ENCODE data around the gene PRKCI. TPM values are rescaled to one million over a fixed set of nuclear protein-coding genes. Genes with fewer than 3 reads are reported as not detected.

The PRKCI gene
- total and polyA plus RNA-seq, 9 of the 15 experiments (the other 6 are each of a cell fraction or from before 2014, with no cell fraction given) = 10.5 to 43.2 (median 31.4) TPM

DNA sequence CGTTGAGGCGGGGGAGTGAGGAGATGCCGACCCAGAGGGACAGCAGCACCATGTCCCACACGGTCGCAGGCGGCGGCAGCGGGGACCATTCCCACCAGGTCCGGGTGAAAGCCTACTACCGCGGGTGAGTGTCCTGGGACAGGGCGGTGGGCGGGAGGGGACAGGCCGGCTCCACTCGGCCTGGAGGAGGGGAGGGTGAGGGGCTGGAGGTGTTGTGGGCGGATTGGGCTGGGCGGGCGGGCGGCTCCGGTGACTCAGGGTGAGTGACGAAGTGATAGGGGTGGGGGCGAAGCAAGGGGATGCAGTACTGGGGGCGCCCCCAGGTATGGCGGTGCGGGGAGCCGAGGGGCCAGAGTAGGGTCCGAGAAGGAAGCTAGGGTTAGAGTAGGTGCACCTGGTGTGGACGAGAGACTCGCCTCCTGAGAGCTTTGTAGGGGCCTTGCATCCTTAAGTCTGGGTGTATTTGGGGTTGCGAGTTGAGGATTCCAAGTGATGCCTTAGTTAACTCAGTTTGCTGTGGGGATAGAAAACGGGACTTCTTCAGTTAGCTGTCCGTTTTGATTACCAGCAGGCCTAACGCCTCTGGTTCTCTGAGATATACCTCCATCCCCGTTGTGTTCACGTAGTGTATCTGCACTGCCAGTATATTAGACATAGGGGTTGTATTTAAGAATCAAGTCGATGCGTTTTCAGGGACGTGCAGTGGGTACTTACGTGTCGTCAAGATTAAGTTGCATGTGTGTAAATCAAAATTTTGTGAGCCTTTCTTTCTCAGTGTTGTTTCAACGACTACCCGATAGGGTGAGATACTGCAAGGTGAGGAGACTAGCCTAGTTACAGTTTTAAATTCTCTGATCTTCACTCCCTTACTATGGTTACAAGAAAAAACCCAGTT lies 670 bp downstream of the PRKCI start (continued):
- TF ChIP-seq ARID4B (CRISPR knock-in tag; IDR thresholded peaks at IDR 0.05) (no peak; the same call in 1 of the 2 replicates), ETV1 (tag; conservative IDR thresholded peaks at IDR 0.05; ENCODE audit: low read depth) (no peak), TAF1 (IDR thresholded peaks at IDR 0.05; ENCODE audit: control insufficient read depth, extremely low read depth, insufficient read depth, low read length, severe bottlenecking) (peak; percentile 8), ESRRB (CRISPR knock-in tag; IDR thresholded peaks at IDR 0.05; ENCODE audit: borderline replicate concordance) (no peak), HOMEZ (CRISPR knock-in tag; IDR thresholded peaks at IDR 0.05) (no peak), LARP7 (IDR thresholded peaks at IDR 0.05) (no peak), VEZF1 (CRISPR knock-in tag; IDR thresholded peaks at IDR 0.05) (peak; percentile 71), MBD2 (IDR thresholded peaks at IDR 0.05; ENCODE audit: borderline replicate concordance, low read depth) (no peak), HSF4 (CRISPR knock-in tag; IDR thresholded peaks at IDR 0.05; ENCODE audit: borderline replicate concordance) (no peak), THAP7 (CRISPR knock-in tag; IDR thresholded peaks at IDR 0.05) (no peak), PHF8 (IDR thresholded peaks at IDR 0.05; ENCODE audit: borderline replicate concordance, low read length) (peak; percentile 27; the same call in 1 of the 2 replicates), CSDE1 (IDR thresholded peaks at IDR 0.05) (no peak), SIX5 (IDR thresholded peaks at IDR 0.05; ENCODE audit: borderline replicate concordance in 1 of 2, insufficient read depth in 1 of 2, low read depth in 1 of 2, low read length in 2 of 2) (no peak)
- TF ChIP-seq, protein P1, sequence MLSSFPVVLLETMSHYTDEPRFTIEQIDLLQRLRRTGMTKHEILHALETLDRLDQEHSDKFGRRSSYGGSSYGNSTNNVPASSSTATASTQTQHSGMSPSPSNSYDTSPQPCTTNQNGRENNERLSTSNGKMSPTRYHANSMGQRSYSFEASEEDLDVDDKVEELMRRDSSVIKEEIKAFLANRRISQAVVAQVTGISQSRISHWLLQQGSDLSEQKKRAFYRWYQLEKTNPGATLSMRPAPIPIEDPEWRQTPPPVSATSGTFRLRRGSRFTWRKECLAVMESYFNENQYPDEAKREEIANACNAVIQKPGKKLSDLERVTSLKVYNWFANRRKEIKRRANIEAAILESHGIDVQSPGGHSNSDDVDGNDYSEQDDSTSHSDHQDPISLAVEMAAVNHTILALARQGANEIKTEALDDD (IDR thresholded peaks at IDR 0.05) = peak; percentile 91
- TF ChIP-seq, protein P2, sequence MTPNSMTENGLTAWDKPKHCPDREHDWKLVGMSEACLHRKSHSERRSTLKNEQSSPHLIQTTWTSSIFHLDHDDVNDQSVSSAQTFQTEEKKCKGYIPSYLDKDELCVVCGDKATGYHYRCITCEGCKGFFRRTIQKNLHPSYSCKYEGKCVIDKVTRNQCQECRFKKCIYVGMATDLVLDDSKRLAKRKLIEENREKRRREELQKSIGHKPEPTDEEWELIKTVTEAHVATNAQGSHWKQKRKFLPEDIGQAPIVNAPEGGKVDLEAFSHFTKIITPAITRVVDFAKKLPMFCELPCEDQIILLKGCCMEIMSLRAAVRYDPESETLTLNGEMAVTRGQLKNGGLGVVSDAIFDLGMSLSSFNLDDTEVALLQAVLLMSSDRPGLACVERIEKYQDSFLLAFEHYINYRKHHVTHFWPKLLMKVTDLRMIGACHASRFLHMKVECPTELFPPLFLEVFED (CRISPR knock-in tag; conservative IDR thresholded peaks at IDR 0.05) = no peak

Measured in K562 (cell line).